ENCODE results near the gene GREB1L.

Gene GREB1L

DNA sequence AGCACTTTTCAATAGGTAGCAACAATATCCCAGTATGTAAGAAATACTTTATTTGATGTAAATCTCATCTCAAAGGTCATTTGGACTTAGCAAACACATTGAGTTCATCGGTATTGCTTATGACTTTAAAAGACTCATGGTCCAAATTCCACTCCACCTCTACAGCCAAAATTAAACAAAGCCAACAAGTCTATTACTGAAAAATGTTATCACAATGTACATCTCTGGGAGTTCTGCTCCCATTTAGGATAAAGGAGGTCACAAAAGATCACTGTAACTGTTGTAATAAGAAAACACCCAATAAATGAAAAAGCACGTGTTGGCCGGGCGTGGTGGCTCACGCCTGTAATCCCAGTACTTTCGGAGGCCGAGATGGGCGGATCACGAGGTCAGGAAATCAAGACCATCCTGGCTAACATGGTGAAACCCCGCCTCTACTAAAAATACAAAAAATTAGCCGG lies 308.5 kb downstream of the GREB1L start:
- DNase-seq = no peak
- no peaks in the 10 kb centered on the region for H3K9me3 ChIP-seq (ENCODE audit: severe bottlenecking)
- H3K4me3 ChIP-seq (ENCODE audit: low read depth, low read length) = no peak overlapping the region
- TF ChIP-seq, protein P1, sequence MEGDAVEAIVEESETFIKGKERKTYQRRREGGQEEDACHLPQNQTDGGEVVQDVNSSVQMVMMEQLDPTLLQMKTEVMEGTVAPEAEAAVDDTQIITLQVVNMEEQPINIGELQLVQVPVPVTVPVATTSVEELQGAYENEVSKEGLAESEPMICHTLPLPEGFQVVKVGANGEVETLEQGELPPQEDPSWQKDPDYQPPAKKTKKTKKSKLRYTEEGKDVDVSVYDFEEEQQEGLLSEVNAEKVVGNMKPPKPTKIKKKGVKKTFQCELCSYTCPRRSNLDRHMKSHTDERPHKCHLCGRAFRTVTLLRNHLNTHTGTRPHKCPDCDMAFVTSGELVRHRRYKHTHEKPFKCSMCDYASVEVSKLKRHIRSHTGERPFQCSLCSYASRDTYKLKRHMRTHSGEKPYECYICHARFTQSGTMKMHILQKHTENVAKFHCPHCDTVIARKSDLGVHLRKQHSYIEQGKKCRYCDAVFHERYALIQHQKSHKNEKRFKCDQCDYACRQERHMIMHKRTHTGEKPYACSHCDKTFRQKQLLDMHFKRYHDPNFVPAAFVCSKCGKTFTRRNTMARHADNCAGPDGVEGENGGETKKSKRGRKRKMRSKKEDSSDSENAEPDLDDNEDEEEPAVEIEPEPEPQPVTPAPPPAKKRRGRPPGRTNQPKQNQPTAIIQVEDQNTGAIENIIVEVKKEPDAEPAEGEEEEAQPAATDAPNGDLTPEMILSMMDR (IDR thresholded peaks at IDR 0.05; ENCODE audit: low read depth, low read length) = no peak
- no peak overlapping the region for H3K27ac ChIP-seq
- H3K36me3 ChIP-seq = no peaks in the 10 kb centered on the region; the same call in none of the 2 replicates
- H3K27me3 ChIP-seq (ENCODE audit: insufficient read depth, low read depth, severe bottlenecking) = no peaks in the 10 kb centered on the region

- Histone ChIP-seq H3K27me3 (ENCODE audit: insufficient read depth, low read depth, severe bottlenecking) (no peaks in the 10 kb centered on the region), H3K36me3 (peaks cover 23% of the 10 kb centered on the region), H3K27ac (no peak overlapping the region), H3K9me3 (ENCODE audit: severe bottlenecking) (no peaks in the 10 kb centered on the region), H3K4me3 (ENCODE audit: low read depth, low read length) (no peak overlapping the region)
- DNase-seq = no peak
- TF ChIP-seq, protein P1 (IDR thresholded peaks at IDR 0.05; ENCODE audit: low read depth, low read length) = no peak
Measured at GRCh38 chr18:21557607-21558253, 315.7 kb downstream of the GREB1L start.

DNA sequence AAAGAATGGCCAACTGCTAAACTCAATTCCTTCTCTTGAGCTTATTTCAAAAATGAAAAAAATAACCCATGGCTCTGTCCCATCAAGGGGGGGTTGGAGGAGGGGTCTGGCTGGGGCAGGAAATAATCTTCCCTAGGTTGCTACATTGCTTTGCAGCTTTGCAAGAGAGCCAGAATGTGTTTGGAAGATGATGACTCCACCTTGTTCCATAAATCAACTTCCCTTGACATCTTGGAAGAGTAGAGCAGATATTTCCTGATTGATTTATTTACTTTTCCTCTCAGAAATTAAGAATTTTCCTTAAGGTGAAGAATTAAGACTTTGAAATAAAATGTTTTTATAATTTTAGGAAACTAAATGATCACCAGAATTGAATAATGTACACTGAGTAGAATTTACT lies 317.2 kb downstream of the GREB1L start:
- DNase-seq = no peak
- no peaks in the 10 kb centered on the region for H3K27me3 ChIP-seq (ENCODE audit: insufficient read depth, low read depth, severe bottlenecking)
- H3K27ac ChIP-seq = no peak overlapping the region
- TF ChIP-seq, protein P1 (IDR thresholded peaks at IDR 0.05; ENCODE audit: low read depth, low read length) = no peak
- H3K36me3 ChIP-seq = peaks cover 32% of the 10 kb centered on the region
- H3K9me3 ChIP-seq (ENCODE audit: severe bottlenecking) = no peaks in the 10 kb centered on the region
- H3K4me3 ChIP-seq (ENCODE audit: low read depth, low read length) = no peak overlapping the region

GRCh38 chr18:21571772-21572171 lies 329.7 kb downstream of the GREB1L start:
- Histone ChIP-seq H3K36me3 (peaks cover 60% of the 10 kb centered on the region), H3K27me3 (ENCODE audit: insufficient read depth, low read depth, severe bottlenecking) (no peaks in the 10 kb centered on the region), H3K9me3 (ENCODE audit: severe bottlenecking) (no peaks in the 10 kb centered on the region)

More at GRCh38 chr18:21571772-21572171, 329.7 kb downstream of the GREB1L start:
- H3K4me3 ChIP-seq (ENCODE audit: low read depth, low read length) = no peak overlapping the region
- TF ChIP-seq, protein P1 (IDR thresholded peaks at IDR 0.05; ENCODE audit: low read depth, low read length) = no peak
- H3K27ac ChIP-seq = no peak overlapping the region
- DNase-seq = no peak
